GM18861 (cell line): ENCODE results near the gene DHRSX.
A peak's percentile ranks its signal among the peaks of the same experiment; 100 is the strongest.
"Not testable (repeated sequence)": the region's sequence is repeated elsewhere in the genome, so short reads cannot be mapped to it uniquely, and the experiment has no call there.

Experiments
- ATAC-seq: cut with Tn5 transposase; IDR thresholded peaks from one replicate; pipeline ENCODE4 v1.9.1; 2021; ENCODE audit not compliant: unreplicated experiment

Gene DHRSX, protein sequence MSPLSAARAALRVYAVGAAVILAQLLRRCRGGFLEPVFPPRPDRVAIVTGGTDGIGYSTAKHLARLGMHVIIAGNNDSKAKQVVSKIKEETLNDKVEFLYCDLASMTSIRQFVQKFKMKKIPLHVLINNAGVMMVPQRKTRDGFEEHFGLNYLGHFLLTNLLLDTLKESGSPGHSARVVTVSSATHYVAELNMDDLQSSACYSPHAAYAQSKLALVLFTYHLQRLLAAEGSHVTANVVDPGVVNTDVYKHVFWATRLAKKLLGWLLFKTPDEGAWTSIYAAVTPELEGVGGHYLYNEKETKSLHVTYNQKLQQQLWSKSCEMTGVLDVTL

DNA sequence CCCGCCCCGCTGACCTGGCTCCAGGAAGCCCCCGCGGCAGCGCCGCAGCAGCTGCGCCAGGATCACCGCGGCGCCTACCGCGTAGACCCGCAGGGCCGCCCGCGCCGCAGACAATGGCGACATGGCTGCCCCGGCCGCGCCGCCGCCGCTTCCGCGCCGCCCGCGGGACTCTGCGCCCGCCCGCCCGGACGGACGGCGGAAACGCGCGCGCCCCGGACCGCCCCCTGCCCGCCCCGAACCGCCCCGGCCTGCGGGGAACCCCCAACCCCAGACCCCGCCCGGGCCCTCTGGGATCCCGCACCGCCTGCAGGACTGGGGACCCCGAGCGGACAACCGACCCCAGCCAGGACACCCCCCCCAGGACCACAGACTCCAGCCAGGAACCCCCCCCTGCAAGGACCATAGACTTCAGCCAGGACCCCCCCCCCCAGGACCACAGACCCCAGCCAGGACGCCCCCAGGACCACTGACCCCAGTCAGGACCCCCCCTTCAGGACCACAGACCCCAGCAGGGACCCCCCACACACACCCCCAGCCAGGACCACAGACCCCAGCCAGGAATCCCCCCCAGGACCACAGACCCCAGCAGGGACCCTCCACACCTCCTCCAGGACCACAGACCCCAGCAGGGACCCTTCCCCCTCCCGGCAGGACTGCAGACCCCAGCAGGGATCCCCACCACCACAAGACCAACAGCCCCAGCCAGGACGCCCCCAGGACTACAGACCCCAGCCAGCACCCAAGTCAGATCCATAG, at the start of gene DHRSX, which contains the start of gene ZBED1:
DHRSX (minus strand) TSS at position 174 of the 756 bp plus-strand sequence; CDS start at position 123, 51 bp downstream.
ZBED1 (minus strand) TSS at position 174 of the 756 bp plus-strand sequence. CDS start 10,257 bp downstream, outside the sequence.
- no peak for ATAC-seq

DNA sequence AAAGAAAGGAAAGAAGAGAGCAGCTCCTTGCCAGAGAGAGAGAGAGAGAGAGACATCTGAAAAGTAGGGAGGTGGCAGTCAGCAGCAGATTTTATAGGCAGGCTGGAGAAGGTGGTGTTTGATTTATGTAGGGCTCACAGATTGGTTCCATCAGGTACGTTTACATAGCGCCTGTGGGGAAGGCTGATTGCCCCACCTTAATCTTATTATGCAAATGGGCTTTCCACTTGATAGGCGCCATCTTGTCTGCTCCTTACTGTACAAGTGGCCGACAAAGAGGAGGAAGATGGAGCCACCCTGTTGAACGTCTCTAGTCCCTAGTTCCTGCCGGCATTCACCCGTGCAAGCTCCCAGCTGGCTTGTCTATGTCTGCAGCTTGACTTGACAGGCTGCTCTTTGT, 49.1 kb upstream of the DHRSX start:
- ATAC-seq = no peak

DNA sequence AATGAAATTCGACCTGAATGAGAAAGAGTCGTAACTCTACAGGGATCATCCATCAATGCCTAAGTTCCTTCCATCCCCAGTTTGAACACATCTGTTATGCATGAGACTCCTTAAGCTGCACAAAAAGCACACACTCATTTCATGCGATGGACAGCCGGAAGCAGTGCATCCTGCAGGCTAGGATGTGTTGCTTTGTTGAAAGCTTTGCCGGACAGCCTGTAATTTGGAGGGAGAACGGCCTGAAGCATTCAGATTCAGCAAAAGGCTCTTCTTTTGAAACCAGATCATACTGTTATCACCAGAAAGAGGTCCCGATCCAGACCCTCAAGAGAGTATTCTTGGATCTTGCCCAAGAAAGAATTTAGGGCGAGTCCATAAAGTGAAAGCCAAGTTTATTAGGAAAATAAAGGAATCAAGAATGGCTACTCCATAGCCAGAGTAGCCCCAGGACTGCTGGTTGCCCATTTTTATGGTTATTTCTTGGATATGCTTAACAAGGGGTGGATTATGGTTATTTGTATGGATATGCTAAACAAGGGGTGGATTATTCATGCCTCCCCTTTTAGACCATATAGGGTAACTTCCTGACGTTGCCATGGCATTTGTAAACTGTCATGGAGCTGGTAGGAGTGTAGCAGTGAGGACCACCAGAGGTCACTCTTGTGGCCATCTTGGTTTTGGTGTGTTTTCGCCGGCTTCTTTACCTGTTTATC, 48.1 kb upstream of the DHRSX start:
- ATAC-seq = no peak

DNA sequence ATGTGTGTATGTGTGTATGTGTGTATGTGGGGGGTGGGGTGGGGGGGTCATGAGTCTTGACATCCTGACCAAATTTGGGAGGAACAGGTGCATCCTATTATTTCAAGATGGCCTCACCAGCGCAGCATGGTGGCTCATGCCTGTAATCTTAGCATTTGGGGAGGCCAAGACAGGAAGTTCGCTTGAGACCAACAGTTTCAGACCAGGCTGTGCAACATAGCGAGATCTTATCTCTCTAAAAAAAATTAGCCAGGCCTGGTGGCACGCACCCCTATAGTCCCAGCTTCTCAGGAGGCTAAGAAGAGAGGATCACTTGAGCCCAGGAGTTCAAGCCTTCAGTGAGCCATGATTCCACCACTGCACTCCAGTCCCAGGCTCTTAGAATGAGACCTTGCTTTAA, 47.0 kb upstream of the DHRSX start:
- no peak for ATAC-seq

DNA sequence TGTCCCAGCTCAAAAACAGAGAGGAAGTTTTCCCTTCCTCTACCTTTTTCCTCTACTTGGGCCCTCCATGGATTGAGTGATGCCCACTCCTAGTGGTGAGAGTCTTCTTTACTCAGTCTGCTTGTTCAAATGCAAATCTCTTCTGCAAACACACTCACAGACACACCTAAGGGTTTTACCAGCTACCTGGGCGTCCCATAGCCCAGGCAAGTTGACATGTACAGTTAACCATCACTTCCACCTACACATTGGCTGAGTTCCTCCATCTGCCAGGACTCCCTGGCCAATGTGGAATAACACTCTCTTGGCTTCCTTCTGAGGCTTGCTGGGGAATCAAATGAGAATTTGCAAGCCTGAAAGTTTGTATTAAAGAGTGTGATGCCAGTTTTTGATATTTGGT, 45.7 kb upstream of the DHRSX start:
- no peak for ATAC-seq

DNA sequence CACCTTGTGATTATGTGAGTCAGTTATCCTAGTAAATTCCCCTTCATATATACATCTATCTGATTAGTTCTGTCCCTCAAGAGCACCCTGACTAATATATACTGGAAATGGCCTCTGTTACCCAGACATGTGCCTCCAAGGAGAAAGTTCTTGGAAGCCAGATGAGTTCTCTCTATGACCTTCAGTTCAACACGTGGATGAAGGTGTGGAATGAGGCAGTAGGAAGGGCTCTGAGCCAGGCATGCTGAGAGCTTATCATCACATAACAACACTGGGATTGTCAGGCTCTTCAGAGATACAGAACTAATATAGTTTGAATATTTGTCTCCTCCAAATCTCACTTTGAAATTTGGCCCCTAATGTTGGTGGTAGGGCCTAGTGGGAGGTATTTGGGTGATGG, 44.4 kb upstream of the DHRSX start:
- no peak for ATAC-seq

DNA sequence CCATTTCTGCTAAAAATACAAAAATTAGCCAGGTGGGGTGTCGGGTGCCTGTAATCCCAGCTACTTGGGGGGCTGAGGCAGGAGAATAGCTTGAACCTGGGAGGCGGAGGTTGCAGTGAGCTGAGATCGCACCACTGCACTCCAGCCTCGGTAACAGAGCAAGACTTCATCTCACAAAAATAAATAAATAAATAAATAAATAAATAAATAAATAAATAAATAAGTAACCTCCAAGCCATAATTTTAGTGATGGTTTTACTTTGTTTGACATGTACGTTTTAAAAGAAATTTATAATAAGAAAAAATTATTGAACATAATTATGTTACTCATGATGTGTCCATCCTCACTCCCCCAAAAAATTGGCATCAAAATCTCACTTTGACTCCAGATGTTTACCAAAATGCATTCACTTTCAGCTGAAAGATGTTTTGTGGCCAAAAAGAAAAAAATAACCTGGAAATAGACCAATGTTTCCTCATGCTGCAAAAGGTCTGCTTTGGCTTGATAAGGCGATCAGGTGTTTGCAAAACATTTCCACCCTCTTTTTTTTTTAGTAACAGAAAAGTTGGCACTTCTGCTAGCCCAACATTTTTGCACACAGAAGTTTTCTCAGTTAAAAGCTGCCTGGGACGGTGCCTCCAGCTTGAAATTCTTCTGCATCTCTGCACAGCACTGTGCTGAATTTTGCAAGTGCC, 42.2 kb upstream of the DHRSX start:
- no peak for ATAC-seq

DNA sequence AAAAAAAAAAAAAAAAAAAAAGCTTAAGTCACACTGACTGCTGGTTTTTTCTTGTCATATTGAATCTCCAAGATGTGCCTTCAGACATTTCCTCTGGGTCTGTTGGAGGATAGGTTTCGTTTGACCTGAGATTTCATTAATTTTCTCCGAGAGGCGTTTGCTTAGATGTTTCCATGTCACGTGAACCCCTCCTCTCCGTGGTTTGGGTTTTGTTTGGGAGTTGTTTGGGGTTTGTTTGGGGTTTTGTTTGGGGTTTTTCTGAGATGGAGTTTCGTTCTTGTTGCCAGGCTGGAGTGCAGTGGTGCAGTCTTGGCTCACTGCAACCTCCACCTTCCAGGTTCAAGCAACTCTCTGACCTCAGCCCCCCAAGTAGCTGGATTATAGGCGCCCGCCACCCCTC, 40.8 kb upstream of the DHRSX start:
- ATAC-seq = no peak

DNA sequence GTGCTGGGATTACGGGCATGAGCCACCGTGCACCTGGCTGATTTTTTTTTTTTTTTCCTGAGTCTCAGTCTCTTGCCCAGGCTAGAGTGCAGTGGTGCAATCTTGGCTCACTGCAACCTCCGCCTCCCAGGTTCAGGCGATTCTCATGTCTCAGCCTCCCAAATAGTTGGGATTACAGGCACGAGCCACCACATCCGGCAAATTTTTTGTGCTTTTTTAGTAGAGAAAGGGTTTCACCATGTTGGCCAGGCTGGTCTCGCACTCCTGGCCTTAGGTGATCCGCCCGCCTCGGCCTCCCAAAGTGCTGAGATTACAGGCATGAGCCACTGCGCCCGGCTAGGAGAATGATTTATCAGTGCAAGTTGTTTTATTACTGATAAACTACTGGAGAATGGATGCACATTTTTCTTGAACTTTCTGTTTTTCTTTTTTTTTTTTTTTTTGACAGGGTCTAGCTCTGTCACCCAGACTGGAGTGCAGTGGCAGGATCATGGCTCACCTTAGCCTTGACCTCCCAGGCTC, 39.7 kb upstream of the DHRSX start:
- no peak for ATAC-seq

DNA sequence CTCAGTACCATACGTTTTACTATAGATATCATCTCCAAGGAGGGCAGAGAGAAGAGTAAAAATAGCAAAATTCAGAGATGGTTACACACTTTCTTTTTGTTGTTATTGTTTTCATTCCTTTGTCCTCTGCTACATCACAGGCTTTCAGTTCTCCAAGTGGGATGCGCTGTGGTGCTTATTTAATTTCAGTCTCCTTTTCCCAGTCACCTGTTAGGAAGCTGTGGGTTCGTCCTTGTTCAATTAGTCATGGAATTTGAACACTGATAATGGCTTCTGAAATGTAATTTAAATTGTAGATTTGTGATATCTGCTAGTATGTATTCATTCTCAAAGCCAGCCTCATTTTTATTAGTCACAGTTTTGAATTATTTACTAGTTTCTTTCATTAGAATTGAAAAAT, 38.8 kb upstream of the DHRSX start:
- no peak for ATAC-seq

DNA sequence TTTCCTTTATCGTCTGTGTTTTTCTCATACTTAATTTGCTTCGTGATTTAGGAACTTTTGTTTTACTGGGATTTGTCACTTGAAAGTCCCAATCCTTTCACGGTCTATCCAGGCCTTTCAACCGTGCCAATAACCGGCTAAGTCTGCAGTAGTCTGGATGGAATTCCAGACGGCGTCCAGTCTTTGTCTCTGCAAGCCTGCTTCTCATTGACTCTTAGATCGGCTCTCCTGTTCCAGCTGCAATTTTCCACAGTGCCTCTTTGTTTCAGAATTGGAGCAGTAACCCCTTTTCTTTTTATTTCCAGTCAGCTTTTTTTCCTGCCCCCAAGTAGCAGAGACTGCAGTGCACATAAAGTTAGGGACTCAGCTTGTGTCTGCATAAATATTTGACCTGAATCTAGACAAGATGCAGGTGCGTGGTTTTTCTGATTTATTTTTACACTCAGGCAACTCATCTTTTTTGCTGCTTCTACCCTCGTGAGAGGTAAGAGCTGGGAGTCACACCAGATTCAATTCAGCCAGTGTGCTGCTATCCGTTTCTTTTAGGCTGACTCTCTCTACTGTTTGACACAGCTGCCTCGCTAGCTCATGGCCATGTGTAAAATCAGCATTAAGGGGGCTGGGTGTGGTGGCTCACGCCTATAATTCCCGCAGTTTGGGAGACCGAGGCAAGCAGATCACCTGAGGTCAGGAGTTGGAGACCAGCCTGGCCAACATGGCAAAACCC, 37.4 kb upstream of the DHRSX start:
- ATAC-seq = no peak

DNA sequence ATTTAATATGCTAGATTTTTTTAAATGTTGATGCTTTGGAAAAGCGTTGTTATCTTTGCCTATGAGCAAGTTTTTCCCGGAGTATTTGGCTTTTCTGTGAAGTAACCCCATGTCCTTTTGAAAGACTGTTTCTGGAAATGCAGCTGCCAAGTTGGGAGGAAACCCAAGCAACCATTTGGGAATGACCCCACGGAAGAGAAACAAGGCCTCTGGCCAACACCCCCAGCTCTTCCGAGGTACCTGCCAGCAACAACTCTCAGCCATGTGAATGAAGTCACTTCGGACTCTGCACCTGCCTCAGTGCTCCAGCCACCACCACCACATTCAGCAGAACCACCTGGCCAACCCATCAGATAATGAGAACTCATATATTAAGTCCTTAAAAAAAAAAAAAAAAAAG, 36.2 kb upstream of the DHRSX start:
- no peak for ATAC-seq

DNA sequence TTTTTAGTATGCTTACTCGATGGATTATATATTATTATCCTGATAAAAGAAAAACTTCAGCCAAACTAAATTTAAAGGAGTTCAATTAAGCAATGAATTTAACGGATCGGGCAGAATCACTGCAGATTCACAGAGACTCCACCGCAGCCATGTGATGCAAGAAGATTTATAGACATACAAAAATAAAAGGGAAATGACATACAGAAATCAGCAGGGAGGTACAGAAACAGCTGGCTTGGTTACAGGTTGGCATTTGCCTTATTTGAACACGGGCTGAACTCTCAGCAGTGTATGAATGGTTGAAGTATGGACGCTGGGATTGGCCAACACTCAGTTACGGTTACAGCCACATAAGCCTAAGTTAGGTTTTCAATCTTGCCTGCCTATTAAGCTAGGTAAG, 35.4 kb upstream of the DHRSX start:
- ATAC-seq = no peak

DNA sequence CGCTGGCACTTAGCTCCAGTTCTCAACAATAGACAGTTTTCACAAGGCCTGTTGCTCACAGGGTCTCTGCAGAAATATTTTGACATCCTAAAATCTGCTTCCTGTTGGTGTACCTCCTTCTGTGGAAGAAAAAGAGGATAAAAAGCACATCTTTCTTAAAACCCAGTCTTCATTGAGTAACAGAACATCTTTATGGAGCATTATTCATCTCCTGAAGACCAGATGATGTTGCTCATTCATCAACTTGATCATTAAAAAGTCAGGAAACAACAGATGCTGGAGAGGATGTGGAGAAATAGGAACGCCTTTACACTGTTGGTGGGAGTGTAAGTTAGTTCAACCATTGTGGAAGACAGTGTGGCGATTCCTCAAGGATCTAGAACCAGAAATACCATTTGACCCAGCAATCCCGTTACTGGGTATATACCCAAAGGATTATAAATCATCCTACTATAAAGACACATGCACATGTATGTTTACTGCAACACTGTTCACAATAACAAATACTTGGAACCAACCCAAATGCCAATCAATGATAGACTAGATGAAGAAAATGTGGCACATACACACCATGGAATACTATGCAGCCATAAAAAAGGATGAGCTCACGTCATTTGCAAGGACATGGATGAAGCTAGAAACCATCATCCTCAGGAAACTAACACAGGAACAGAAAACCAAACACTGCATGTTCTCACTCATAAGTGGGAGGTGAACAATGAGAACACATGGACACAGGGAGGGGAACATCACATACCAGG, 33.7 kb upstream of the DHRSX start:
- ATAC-seq = not testable (repeated sequence)

DNA sequence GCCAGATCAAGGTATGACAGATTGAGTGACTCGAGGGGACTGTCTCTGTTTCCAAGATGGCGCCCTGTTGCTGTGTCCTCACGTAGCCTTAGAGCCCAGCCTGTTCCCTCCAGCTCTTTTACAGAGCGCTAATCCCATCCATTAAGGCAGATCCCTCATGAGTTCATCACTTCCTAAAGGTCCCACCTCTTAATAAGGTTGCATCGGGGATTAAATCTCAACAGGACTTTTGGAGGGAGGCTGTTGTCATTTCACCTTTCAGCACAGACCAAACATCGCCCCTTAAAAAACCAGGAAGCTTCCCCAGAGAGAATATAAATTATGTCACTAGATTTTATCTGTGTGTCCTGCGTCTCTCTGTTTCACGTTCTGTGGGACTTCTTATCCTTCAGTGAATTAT, 32.6 kb upstream of the DHRSX start:
- ATAC-seq = no peak

DNA sequence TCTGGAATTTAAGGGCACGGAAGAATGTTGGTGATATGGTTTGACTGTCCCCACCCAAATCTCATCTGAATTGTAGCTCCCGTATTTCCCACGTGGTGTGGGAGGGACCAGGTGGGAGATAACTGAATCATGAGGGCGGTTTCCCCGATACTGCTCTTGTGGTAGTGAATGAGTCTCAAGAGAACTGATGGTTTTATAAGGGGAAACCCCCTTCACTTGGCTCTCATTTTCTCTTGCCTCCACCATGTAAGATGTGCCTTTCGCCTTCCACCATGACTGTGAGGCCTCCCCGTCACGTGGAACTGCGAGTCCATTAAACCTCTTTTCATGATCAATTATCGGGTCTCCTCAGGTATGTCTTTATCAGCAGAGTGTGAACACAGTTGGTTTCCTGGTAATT, 25.6 kb upstream of the DHRSX start:
- no peak for ATAC-seq

DNA sequence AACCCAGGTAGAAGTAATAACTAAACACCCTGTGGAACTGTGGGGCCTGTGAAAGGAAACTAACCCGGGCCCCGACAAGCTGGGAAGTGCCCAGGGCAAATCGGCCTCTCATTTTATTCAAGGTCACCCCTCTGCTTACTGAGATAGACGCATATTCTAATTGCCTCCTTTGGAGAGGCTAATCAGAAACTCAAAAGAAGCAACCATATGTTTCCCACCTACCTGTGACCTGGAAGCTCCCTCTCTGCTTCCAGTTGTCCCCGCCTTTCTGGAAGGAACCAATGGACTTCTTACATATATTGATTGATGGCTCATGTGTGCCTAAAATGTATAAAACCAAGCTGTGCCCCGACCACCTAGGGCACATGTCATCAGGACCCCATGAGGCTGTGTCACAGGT, 23.1 kb upstream of the DHRSX start:
- no peak for ATAC-seq

DNA sequence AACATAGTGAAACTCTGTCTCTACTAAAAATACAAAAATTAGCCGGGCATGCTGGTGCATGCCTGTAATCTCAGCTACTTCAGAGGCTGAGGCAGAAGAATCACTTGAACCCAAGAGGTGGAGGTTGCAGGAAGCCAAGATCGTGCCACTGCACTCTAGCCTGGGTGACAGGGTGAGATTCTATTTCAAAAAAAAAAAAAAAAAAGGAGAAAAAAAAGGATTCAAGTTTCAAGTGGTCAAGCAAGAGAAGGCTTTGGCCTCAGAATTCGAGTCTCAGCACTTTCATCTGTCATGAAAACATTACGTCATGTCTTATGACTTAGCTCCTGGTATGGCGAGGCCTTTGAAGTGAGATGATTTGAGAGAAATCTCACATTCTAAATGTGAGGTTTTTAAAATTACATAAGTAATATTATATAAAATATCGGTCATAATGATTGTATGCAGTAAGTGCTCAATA, 21.2 kb upstream of the DHRSX start:
- ATAC-seq = peak; percentile 41
